Measurements from ENCODE around the gene LDLRAD4. TPM values are rescaled to one million over a fixed set of nuclear protein-coding genes. Genes with fewer than 3 reads are reported as not detected.

The LDLRAD4 gene
- polyA plus RNA-seq, 1 of the 3 experiments (the other 2 are of a cell fraction) = 0.16 TPM

- no peak overlapping the region for H3K4me3 ChIP-seq (ENCODE audit: low read depth in 2 of 2, low read length in 1 of 2)
- H3K9me2 ChIP-seq = no peaks in the 10 kb centered on the region
- WGBS (ENCODE audit: low lambda C conversion rate) = 72% methylated on average over 7 of the region's 7 CpGs
- H3K9me3 ChIP-seq = no peaks in the 10 kb centered on the region
- H3K27ac ChIP-seq (ENCODE audit: low read depth in 2 of 2, low read length in 1 of 2) = no peak overlapping the region
- H3K27me3 ChIP-seq (ENCODE audit: insufficient read depth) = no peaks in the 10 kb centered on the region
- no peaks in the 10 kb centered on the region for H3K79me2 ChIP-seq (ENCODE audit: insufficient read depth)
- H3K4me1 ChIP-seq (ENCODE audit: control insufficient read depth in 1 of 2, insufficient read depth in 2 of 2, low read depth in 1 of 2, low read length in 1 of 2) = peaks cover 0 to 12% of the 10 kb centered on the region in 2 experiments; a peak in 1 of 4 replicates
- DNase-seq = no peak
- no peaks in the 10 kb centered on the region for H3K36me3 ChIP-seq (replicated peaks in 1 of 2; ENCODE audit: control insufficient read depth in 1 of 2, insufficient read depth in 2 of 2, low read length in 1 of 2)
- no peak overlapping the region for H3K4me2 ChIP-seq
- no peak overlapping the region for H3K9ac ChIP-seq
- H2AFZ ChIP-seq (ENCODE audit: low read depth) = no peak overlapping the region
- CTCF ChIA-PET = interaction anchor here (1.1 to 1.8 kb wide), 2 partner anchors 12 to 21 kb away, joined by 3 read pairs; no protein-coding TSS in a partner anchor
- no peak for TF ChIP-seq FOXM1 (IDR thresholded peaks at IDR 0.05; ENCODE audit: low read depth)
- TF ChIP-seq GATA2 (CRISPR knock-in tag; IDR thresholded peaks at IDR 0.05) = no peak
- no peak for TF ChIP-seq SMC3 (IDR thresholded peaks at IDR 0.05; ENCODE audit: low read depth, low read length)
- TF ChIP-seq RFX5 (IDR thresholded peaks at IDR 0.05; ENCODE audit: low read length) = no peak
- TF ChIP-seq MEF2A (IDR thresholded peaks at IDR 0.05; ENCODE audit: borderline replicate concordance, low read depth) = no peak
- no peak for TF ChIP-seq NFIC (IDR thresholded peaks at IDR 0.05; ENCODE audit: borderline replicate concordance)
- TF ChIP-seq EP300 (IDR thresholded peaks at IDR 0.05; ENCODE audit: borderline replicate concordance in 1 of 2, low read depth in 1 of 2, low read length in 1 of 2) = no peak
- no peak for TF ChIP-seq NRF1 (IDR thresholded peaks at IDR 0.05; ENCODE audit: low read depth, low read length)
- no peak for TF ChIP-seq PBX3 (IDR thresholded peaks at IDR 0.05)
- TF ChIP-seq TCF12 (IDR thresholded peaks at IDR 0.05) = no peak
- no peak for TF ChIP-seq REST (IDR thresholded peaks at IDR 0.05; ENCODE audit: low read depth, low read length)
- TF ChIP-seq USF2 (IDR thresholded peaks at IDR 0.05; ENCODE audit: borderline replicate concordance, low read depth, low read length) = no peak
- TF ChIP-seq CHD2 (IDR thresholded peaks at IDR 0.05; ENCODE audit: low read length, partially characterized antibody) = no peak
- no peak for TF ChIP-seq RCOR1 (IDR thresholded peaks at IDR 0.05; ENCODE audit: low read length)
- no peak for TF ChIP-seq TAF1 (IDR thresholded peaks at IDR 0.05; ENCODE audit: borderline replicate concordance, low read depth, low read length)
- no peaks in the 10 kb centered on the region for H4K20me1 ChIP-seq (ENCODE audit: insufficient read depth)
- POLR2A ChIA-PET = no interaction called here
- no peaks in the 10 kb centered on the region for H3F3A ChIP-seq (replicated peaks; ENCODE audit: insufficient read depth)
Measured at GRCh38 chr18:13537022-13537780, 318.6 kb downstream of the LDLRAD4 start.

All from SK-N-SH (cell line).